SK-N-SH treated with all-trans-retinoic acid at 6 μM for 48 hours (cell line): ENCODE data around the gene MED8.

Experiments
- ARNTL ChIP-seq: fragments of 450-650 bp; formaldehyde crosslinking; IDR thresholded peaks from 2 replicates; pipeline ENCODE4 v1.5.0; 2020; ENCODE audit warnings: low read depth, mild to moderate bottlenecking, moderate library complexity, borderline replicate concordance
- CREB5 ChIP-seq: fragments of 250-450 bp; sonication (Bioruptor Pico); IDR thresholded peaks from 2 replicates; pipeline ENCODE4 v1.5.1; 2020; ENCODE audit warnings: low read depth, mild to moderate bottlenecking, moderate library complexity
- GLIS3 ChIP-seq: fragments of 250-450 bp; sonication (Bioruptor Pico); IDR thresholded peaks from 2 replicates; pipeline ENCODE4 v1.5.0; 2020; ENCODE audit warnings: mild to moderate bottlenecking, moderate library complexity
- OSR1 ChIP-seq: fragments of 250-450 bp; sonication (Bioruptor Pico); IDR thresholded peaks from 2 replicates; pipeline ENCODE4 v1.8.0; 2022; ENCODE audit warnings: moderate library complexity, mild to moderate bottlenecking, inconsistent platforms
- ZNF70 ChIP-seq: fragments of 450-650 bp; formaldehyde crosslinking; IDR thresholded peaks from 2 replicates; pipeline ENCODE4 v1.5.0; 2020; ENCODE audit warnings: mild to moderate bottlenecking, moderate library complexity
- ZNF8 ChIP-seq: fragments of 450-650 bp; formaldehyde crosslinking; IDR thresholded peaks from 2 replicates; pipeline ENCODE4 v1.5.0; 2020; ENCODE audit warnings: mild to moderate bottlenecking, moderate library complexity

- no peak for TF ChIP-seq GLIS3
- TF ChIP-seq CREB5 (CRISPR knock-in tag), result no peak
- TF ChIP-seq ARNTL (CRISPR knock-in tag), result no peak
- TF ChIP-seq OSR1 (CRISPR knock-in tag), result no peak
- no peak for TF ChIP-seq ZNF8
- no peak for TF ChIP-seq ZNF70
These were observed 19.0 kb downstream of the MED8 start for GRCh38 chr1:43370564-43370963.
